ENCODE data around the gene NLN.

- TF ChIP-seq, protein P1, sequence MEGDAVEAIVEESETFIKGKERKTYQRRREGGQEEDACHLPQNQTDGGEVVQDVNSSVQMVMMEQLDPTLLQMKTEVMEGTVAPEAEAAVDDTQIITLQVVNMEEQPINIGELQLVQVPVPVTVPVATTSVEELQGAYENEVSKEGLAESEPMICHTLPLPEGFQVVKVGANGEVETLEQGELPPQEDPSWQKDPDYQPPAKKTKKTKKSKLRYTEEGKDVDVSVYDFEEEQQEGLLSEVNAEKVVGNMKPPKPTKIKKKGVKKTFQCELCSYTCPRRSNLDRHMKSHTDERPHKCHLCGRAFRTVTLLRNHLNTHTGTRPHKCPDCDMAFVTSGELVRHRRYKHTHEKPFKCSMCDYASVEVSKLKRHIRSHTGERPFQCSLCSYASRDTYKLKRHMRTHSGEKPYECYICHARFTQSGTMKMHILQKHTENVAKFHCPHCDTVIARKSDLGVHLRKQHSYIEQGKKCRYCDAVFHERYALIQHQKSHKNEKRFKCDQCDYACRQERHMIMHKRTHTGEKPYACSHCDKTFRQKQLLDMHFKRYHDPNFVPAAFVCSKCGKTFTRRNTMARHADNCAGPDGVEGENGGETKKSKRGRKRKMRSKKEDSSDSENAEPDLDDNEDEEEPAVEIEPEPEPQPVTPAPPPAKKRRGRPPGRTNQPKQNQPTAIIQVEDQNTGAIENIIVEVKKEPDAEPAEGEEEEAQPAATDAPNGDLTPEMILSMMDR (IDR thresholded peaks at IDR 0.05; ENCODE audit: low read depth, low read length), result no peak
- no peak for TF ChIP-seq POLR2A (IDR thresholded peaks at IDR 0.05; ENCODE audit: extremely low read depth, insufficient read length)
- TF ChIP-seq, protein P2, sequence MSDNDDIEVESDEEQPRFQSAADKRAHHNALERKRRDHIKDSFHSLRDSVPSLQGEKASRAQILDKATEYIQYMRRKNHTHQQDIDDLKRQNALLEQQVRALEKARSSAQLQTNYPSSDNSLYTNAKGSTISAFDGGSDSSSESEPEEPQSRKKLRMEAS (IDR thresholded peaks at IDR 0.05; ENCODE audit: low read depth, low read length), result no peak
These were observed 17.3 kb upstream of the NLN start for GRCh38 chr5:65704621-65705239.
